OCI-LY1 (cell line): ENCODE results near the gene CPXM1.

Source experiments
- EZH2 ChIP-seq: fragments of 200-600 bp; sonication (generic), shearing (Covaris generic); IDR thresholded peaks from 2 replicates; pipeline ENCODE4 v1.8.0; 2017; ENCODE audit warnings: borderline replicate concordance, mixed run types, mild to moderate bottlenecking, antibody characterized with exemption, low read length, moderate library complexity, mixed read lengths
- TF ChIP-seq, protein P1 (sequence below): fragments of 200-600 bp; sonication (generic), shearing (Covaris generic); IDR thresholded peaks from 2 replicates; pipeline ENCODE4 v1.5.1; 2017; ENCODE audit warnings: mild to moderate bottlenecking, antibody characterized with exemption, low read length, moderate library complexity, mixed read lengths

DNA sequence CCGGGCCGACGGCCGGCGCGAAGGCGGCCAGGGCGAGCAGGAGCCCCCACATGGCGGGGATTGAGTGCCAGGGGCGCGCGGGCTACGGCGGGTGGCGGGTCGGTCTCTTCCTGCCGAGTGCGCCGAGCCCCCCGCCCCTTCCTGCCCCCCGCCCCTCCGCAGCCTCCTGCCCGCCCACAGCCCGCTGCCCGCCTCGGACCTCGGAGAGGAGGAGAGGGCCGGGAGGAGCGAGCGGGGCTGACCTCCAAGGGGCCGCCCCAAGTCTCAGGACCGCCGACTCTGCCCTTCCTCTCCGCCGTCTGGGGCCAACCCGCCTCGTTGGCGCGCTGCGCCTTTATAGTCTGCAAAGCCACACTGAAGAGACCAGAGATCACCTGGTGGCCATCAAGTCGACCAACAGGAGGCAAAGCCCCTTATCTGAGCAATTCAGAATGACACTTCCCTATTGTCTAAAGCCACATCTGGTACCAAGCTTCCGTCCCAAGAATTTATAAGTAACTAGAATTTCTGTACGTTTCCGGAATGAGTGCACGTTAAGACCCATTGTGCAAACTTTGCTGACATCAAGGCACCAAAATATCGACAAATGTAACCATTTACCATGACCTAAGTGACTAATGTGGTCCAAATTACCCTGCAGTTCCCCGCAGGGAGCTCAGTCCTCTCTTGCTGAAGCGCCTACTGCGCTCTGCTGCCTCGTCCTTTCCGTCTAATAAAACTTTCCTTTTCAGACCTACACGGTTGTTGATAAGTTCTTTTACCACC, at the start of gene CPXM1:
- no peak for TF ChIP-seq EZH2
- TF ChIP-seq, protein P1, sequence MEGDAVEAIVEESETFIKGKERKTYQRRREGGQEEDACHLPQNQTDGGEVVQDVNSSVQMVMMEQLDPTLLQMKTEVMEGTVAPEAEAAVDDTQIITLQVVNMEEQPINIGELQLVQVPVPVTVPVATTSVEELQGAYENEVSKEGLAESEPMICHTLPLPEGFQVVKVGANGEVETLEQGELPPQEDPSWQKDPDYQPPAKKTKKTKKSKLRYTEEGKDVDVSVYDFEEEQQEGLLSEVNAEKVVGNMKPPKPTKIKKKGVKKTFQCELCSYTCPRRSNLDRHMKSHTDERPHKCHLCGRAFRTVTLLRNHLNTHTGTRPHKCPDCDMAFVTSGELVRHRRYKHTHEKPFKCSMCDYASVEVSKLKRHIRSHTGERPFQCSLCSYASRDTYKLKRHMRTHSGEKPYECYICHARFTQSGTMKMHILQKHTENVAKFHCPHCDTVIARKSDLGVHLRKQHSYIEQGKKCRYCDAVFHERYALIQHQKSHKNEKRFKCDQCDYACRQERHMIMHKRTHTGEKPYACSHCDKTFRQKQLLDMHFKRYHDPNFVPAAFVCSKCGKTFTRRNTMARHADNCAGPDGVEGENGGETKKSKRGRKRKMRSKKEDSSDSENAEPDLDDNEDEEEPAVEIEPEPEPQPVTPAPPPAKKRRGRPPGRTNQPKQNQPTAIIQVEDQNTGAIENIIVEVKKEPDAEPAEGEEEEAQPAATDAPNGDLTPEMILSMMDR, result no peak
